WTC11 (cell line): ENCODE results near the gene NBEAL1. TPM values are rescaled to one million over a fixed set of nuclear protein-coding genes. Genes with fewer than 3 reads are reported as not detected.

Source experiments
- ATAC-seq: fragments of 200-7000 bp; cut with Tn5 transposase; 2 replicates; pipeline ENCODE4 v1.10.0; 2021; ENCODE audit warnings: mild to moderate bottlenecking, moderate library complexity
- CTCF ChIA-PET: fragments of 300-600 bp; sonication (Branson Sonifier 250); formaldehyde crosslinking; loops from one replicate; lab custom pipeline; 2021; ENCODE audit warnings: antibody characterized with exemption; lab: Charles Lee
- POLR2A ChIA-PET: fragments of 350-600 bp; sonication (Branson Sonifier 250); formaldehyde crosslinking; loops from one replicate; lab custom pipeline; 2021; ENCODE audit warnings: antibody characterized with exemption; lab: Charles Lee
- DNase-seq: peaks from one replicate; pipeline ENCODE4 v3.0.0; 2021; ENCODE audit warnings: low spot score
- H3K27ac Mint-ChIP-seq: 2 replicates; pipeline ENCODE4 v1.8.0; 2021; ENCODE audit warnings: mixed read lengths
- H3K27me3 Mint-ChIP-seq: 2 replicates; pipeline ENCODE4 v1.8.0; 2021; ENCODE audit warnings: low read depth, mild to moderate bottlenecking, moderate library complexity, mixed read lengths
- H3K36me3 Mint-ChIP-seq: 2 replicates; pipeline ENCODE4 v1.8.0; 2021; ENCODE audit warnings: mixed read lengths
- H3K4me1 Mint-ChIP-seq: 2 replicates; pipeline ENCODE4 v1.8.0; 2022; ENCODE audit warnings: mixed read lengths
- H3K4me3 Mint-ChIP-seq: 2 replicates; pipeline ENCODE4 v1.8.0; 2021; ENCODE audit warnings: mild to moderate bottlenecking, moderate library complexity, mixed read lengths
- H3K9me3 Mint-ChIP-seq: 2 replicates; pipeline ENCODE4 v1.8.0; 2021; ENCODE audit warnings: mixed read lengths
- EMX1 ChIP-seq: fragments of 250-450 bp; sonication (Bioruptor Pico); IDR thresholded peaks from 2 replicates; pipeline ENCODE4 v1.8.0; 2021; ENCODE audit warnings: mild to moderate bottlenecking
- ERG ChIP-seq: fragments of 250-450 bp; sonication (Bioruptor Pico); IDR thresholded peaks from 2 replicates; pipeline ENCODE4 v1.8.0; 2021; ENCODE audit warnings: mild to moderate bottlenecking
- ESRRA ChIP-seq: sonication (generic); formaldehyde crosslinking; IDR thresholded peaks from 2 replicates; pipeline ENCODE4 v1.8.1; 2022; ENCODE audit warnings: mild to moderate bottlenecking, missing genetic modification reagents, borderline replicate concordance
- ETV6 ChIP-seq: sonication (generic); formaldehyde crosslinking; IDR thresholded peaks from 2 replicates; pipeline ENCODE4 v1.8.1; 2022; ENCODE audit warnings: mild to moderate bottlenecking, missing genetic modification reagents
- GTF2I ChIP-seq: fragments of 250-450 bp; sonication (Bioruptor Pico); conservative IDR thresholded peaks from 2 replicates; pipeline ENCODE4 v1.4.0; 2021; ENCODE audit warnings: mild to moderate bottlenecking
- HMGA2 ChIP-seq: fragments of 250-450 bp; sonication (Bioruptor Pico); IDR thresholded peaks from 2 replicates; pipeline ENCODE4 v1.4.0; 2021; ENCODE audit warnings: mild to moderate bottlenecking, moderate library complexity
- IRF1 ChIP-seq: sonication (generic); formaldehyde crosslinking; IDR thresholded peaks from 2 replicates; pipeline ENCODE4 v1.8.0; 2023; ENCODE audit warnings: missing genetic modification reagents
- IRF2 ChIP-seq: sonication (generic); formaldehyde crosslinking; IDR thresholded peaks from 2 replicates; pipeline ENCODE4 v1.8.0; 2022; ENCODE audit warnings: low read depth, missing genetic modification reagents, borderline replicate concordance
- JAZF1 ChIP-seq: fragments of 250-450 bp; sonication (Bioruptor Pico); IDR thresholded peaks from 2 replicates; pipeline ENCODE4 v1.9.0; 2021; ENCODE audit warnings: moderate library complexity, mild to moderate bottlenecking, inconsistent platforms
- MAX ChIP-seq: sonication (generic); formaldehyde crosslinking; IDR thresholded peaks from 2 replicates; pipeline ENCODE4 v1.8.0; 2022; ENCODE audit warnings: mild to moderate bottlenecking, missing genetic modification reagents
- NFATC4 ChIP-seq: fragments of 250-450 bp; sonication (Bioruptor Pico); IDR thresholded peaks from 2 replicates; pipeline ENCODE4 v1.9.0; 2021; ENCODE audit warnings: mild to moderate bottlenecking
- NR3C1 ChIP-seq: sonication (generic); formaldehyde crosslinking; conservative IDR thresholded peaks from 2 replicates; pipeline ENCODE4 v1.8.1; 2023; ENCODE audit warnings: low read depth, mild to moderate bottlenecking, missing genetic modification reagents
- RELA ChIP-seq: sonication (generic); formaldehyde crosslinking; IDR thresholded peaks from 2 replicates; pipeline ENCODE4 v1.8.1; 2022; ENCODE audit warnings: missing genetic modification reagents, mild to moderate bottlenecking, borderline replicate concordance
- SMAD3 ChIP-seq: sonication (generic); formaldehyde crosslinking; IDR thresholded peaks from 2 replicates; pipeline ENCODE4 v1.8.0; 2022; ENCODE audit warnings: missing genetic modification reagents, mild to moderate bottlenecking, borderline replicate concordance
- SOX15 ChIP-seq: fragments of 250-450 bp; sonication (Bioruptor Pico); IDR thresholded peaks from 2 replicates; pipeline ENCODE4 v1.9.0; 2021; ENCODE audit warnings: mild to moderate bottlenecking
- TEAD4 ChIP-seq: sonication (generic); formaldehyde crosslinking; IDR thresholded peaks from 2 replicates; pipeline ENCODE4 v1.8.0; 2022; ENCODE audit warnings: mild to moderate bottlenecking, missing genetic modification reagents
- TP53 ChIP-seq: sonication (generic); formaldehyde crosslinking; IDR thresholded peaks from 2 replicates; pipeline ENCODE4 v1.8.1; 2023; ENCODE audit warnings: mild to moderate bottlenecking, missing genetic modification reagents
- ZBTB21 ChIP-seq: sonication (generic); formaldehyde crosslinking; IDR thresholded peaks from 2 replicates; pipeline ENCODE4 v1.8.1; 2023; ENCODE audit warnings: mild to moderate bottlenecking, missing genetic modification reagents, borderline replicate concordance
- ZMAT4 ChIP-seq: fragments of 250-450 bp; sonication (Bioruptor Pico); IDR thresholded peaks from 2 replicates; pipeline ENCODE4 v1.9.0; 2021; ENCODE audit warnings: mild to moderate bottlenecking
- ZNF121 ChIP-seq: sonication (generic); formaldehyde crosslinking; IDR thresholded peaks from 2 replicates; pipeline ENCODE4 v1.8.0; 2023; ENCODE audit warnings: missing genetic modification reagents
- ZNF263 ChIP-seq: sonication (generic); formaldehyde crosslinking; IDR thresholded peaks from 2 replicates; pipeline ENCODE4 v1.8.1; 2022; ENCODE audit warnings: low read depth, mild to moderate bottlenecking, moderate library complexity, missing genetic modification reagents
- ZNF671 ChIP-seq: fragments of 250-450 bp; sonication (Bioruptor Pico); IDR thresholded peaks from 2 replicates; pipeline ENCODE4 v1.8.0; 2021; ENCODE audit warnings: mild to moderate bottlenecking
- ZSCAN18 ChIP-seq: fragments of 250-450 bp; sonication (Bioruptor Pico); IDR thresholded peaks from 2 replicates; pipeline ENCODE4 v2.1.2; 2022; ENCODE audit warnings: mild to moderate bottlenecking, moderate library complexity
- total RNA-seq: library from RNA; stranded (reverse); gene quantifications from 3 replicates; pipeline ENCODE4 v1.2.3, GENCODE V29; 2021

NBEAL1 gene
- total RNA-seq, 1 experiment from 2014 or later = 10.5 TPM

GRCh38 chr2:203002054-203002821 lies 12.4 kb upstream of the NBEAL1 start:
- H3K27me3 Mint-ChIP-seq = no peaks in the 10 kb centered on the region; the same call in 1 of the 2 replicates
- no peaks in the 10 kb centered on the region for H3K36me3 Mint-ChIP-seq
- no peak overlapping the region for H3K27ac Mint-ChIP-seq
- no peak for DNase-seq
- peaks cover 8% of the 10 kb centered on the region for H3K9me3 Mint-ChIP-seq
- peaks cover 6% of the 10 kb centered on the region for H3K4me1 Mint-ChIP-seq
- CTCF ChIA-PET = no interaction called here
- ATAC-seq = no peak
- no peak for TF ChIP-seq TEAD4 (CRISPR knock-in tag)
- no peak for TF ChIP-seq ZSCAN18 (CRISPR knock-in tag)
- TF ChIP-seq HMGA2 (CRISPR knock-in tag) = no peak
- TF ChIP-seq ESRRA (CRISPR knock-in tag) = no peak
- no peak for TF ChIP-seq ZNF121 (CRISPR knock-in tag)
- TF ChIP-seq NFATC4 (CRISPR knock-in tag) = no peak
- TF ChIP-seq IRF1 (CRISPR knock-in tag) = no peak
- no peak for TF ChIP-seq SOX15 (CRISPR knock-in tag)
- TF ChIP-seq IRF2 (CRISPR knock-in tag) = no peak
- no peak for TF ChIP-seq MAX (CRISPR knock-in tag)
- TF ChIP-seq RELA (CRISPR knock-in tag) = no peak
- no peak for TF ChIP-seq ZNF671
- no peak for TF ChIP-seq ZMAT4 (CRISPR knock-in tag)
- no peak for TF ChIP-seq JAZF1 (CRISPR knock-in tag)
- TF ChIP-seq NR3C1 (CRISPR knock-in tag) = no peak
- no peak for TF ChIP-seq SMAD3 (CRISPR knock-in tag)
- TF ChIP-seq ZBTB21 (CRISPR knock-in tag) = no peak
- no peak for TF ChIP-seq ZNF263 (CRISPR knock-in tag)
- no peak for TF ChIP-seq ERG
- H3K4me3 Mint-ChIP-seq = no peak overlapping the region
- POLR2A ChIA-PET = no interaction called here

GRCh38 chr2:203003716-203004115 lies 11.0 kb upstream of the NBEAL1 start:
- Mint-ChIP-seq H3K9me3 (peaks cover 19% of the 10 kb centered on the region), H3K4me1 (peaks cover 6% of the 10 kb centered on the region), H3K4me3 (no peak overlapping the region), H3K36me3 (peaks cover 11% of the 10 kb centered on the region), H3K27me3 (no peaks in the 10 kb centered on the region; the same call in 1 of the 2 replicates), H3K27ac (no peak overlapping the region)
- no peak for ATAC-seq
- CTCF ChIA-PET = no interaction called here
- POLR2A ChIA-PET = no interaction called here
- TF ChIP-seq EMX1 (CRISPR knock-in tag) (no peak), GTF2I (CRISPR knock-in tag) (no peak), ETV6 (no peak), MAX (CRISPR knock-in tag) (no peak), TP53 (CRISPR knock-in tag) (no peak)
- DNase-seq = no peak
